GM18526 (cell line): ENCODE data around the gene HSPA13.

Source experiments
- POLR2A ChIP-seq: IDR thresholded peaks from 3 replicates; pipeline ENCODE4 v1.6.1; 2011; ENCODE audit not compliant: insufficient read length; ENCODE audit errors: extremely low read depth

Gene HSPA13

DNA sequence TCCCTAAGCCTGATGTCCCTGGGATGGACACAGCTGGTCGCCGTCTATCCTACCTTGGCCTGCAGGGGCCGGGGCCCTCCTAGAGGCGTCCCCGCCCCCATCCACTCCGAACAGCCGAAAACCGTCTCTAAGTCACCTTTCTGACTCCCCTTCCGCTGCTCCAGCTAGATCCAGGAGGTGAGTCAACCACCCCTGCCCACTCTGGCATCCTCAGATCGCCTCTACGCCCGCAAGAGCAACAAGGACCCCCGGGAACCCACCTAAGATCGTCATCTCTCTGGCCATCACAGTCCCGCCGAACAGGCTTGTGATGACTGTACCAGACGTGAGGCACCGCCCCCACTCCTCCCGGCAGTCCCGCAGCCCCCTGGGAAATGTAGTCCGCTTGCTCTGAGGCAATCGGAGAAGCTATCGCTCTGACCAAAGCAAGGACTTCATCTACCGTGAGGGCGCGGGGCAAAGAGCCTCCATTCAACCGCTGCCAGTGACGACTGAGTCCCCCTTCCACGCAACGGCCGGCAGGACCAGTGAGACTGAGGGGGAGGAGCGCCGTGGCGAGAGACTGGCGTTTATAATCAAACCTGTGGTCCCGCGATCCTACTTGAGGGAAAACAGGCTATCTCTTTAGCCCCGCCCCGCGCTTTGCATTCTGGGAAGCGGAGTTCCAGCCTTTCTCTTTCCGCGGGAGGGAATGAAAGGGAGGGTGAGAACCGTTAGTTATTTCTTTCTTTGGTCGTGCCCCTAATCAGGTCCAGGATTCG is at the start of gene HSPA13:
Gene HSPA13 (minus strand): TSS at position 312 of the 761 bp plus-strand sequence. CDS start 27 bp downstream, at position 285.
- TF ChIP-seq POLR2A = peak; percentile 55

DNA sequence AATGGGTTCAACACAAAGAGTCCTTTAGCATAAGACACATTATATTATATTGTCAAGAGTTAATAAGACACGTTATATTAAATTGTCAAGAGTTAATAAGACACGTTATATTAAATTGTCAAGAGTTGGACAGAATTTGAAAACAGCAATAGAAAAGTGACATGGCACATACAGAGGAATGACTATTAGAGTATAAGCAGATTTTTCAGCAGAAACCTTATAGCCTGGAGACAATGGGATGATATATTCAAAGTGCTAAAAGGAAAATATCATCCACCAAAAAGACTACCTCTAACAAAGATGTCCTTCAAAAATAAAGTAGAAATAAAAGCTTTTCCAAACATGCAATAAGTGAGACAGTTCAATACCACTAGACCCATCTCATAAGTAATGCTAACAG is 36.0 kb upstream of the HSPA13 start:
- TF ChIP-seq POLR2A = no peak

GRCh38 chr21:14414932-14415508 is 32.1 kb upstream of the HSPA13 start:
- no peak for TF ChIP-seq POLR2A

DNA sequence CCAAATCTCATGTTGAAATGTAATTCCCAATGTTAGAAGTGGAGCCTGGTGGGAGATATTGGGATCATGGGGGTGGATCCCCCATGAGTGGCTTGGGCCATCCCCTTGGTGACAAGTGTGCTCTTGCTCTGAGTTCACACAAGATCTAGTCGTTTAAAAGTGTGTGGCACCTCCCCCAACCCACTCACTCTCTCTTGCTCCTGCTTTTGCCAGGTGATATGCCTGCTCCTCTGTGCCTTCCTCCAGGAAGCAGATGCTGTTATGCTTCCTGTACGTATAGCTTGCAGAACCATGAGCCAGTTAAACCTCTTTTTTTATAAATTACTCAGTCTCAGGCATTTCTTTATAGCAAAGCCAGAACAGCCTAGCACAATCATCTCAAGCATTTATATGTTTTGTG is 23.0 kb upstream of the HSPA13 start:
- TF ChIP-seq POLR2A = no peak

DNA sequence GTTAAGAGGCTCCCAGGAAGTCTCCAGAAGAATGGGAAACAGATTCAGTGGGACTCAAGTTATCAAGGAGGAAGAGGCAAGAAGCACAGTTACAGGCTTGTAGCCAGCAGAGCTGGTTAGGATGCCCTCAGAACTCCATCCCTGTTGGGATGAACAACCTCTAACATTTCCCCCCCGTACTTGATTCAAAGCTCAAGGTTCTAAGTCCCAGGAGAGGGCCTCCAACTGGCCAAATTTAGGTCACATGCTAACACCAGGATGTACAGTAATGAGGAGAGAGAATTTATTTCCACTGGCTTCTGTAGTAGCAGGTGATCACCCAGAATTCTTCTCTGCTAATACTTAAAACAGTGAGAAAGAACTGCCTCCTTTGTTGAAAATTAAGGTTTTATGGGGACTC is 22.3 kb upstream of the HSPA13 start:
- no peak for TF ChIP-seq POLR2A

GRCh38 chr21:14403681-14404318 is 20.9 kb upstream of the HSPA13 start:
- no peak for TF ChIP-seq POLR2A

- no peak for TF ChIP-seq POLR2A
These were observed 18.3 kb upstream of the HSPA13 start for GRCh38 chr21:14401217-14401616.

DNA sequence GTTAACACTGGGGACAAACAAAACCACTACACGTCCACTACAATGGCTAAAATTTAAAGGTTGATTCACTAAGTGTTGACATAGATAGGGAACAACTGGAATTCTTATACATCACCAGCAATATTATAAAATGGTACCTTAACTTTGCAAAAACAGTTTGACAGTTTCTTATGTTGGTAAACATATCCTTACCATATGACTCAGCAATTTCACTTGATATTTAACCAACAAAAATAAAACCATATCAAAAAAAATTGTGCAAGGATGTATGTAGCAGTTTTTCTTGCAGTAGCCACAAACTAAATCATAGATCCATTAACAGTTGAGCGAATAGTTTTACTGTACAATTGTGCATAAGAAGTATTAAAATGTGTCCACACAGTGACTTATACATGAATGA is 5.3 kb upstream of the HSPA13 start:
- no peak for TF ChIP-seq POLR2A

DNA sequence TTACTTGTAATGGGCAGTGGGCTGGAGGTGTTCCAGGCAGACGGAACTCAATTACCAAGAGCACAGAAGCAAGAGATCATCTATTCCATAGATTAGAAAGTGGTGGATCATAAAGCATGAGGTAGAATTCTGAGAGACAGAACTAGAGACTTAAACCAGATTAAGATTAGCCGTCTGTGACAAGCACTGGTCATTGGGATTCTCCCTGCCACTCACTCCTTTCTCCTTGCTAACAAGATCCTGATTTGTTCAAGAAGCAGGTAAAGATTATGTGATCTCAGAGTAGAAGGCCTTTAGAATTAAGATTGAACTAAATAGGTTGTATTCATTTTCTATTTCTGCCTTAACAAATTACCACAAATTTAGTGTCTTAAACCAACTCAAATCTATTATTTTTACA is 1.5 kb upstream of the HSPA13 start:
- TF ChIP-seq POLR2A = no peak

DNA sequence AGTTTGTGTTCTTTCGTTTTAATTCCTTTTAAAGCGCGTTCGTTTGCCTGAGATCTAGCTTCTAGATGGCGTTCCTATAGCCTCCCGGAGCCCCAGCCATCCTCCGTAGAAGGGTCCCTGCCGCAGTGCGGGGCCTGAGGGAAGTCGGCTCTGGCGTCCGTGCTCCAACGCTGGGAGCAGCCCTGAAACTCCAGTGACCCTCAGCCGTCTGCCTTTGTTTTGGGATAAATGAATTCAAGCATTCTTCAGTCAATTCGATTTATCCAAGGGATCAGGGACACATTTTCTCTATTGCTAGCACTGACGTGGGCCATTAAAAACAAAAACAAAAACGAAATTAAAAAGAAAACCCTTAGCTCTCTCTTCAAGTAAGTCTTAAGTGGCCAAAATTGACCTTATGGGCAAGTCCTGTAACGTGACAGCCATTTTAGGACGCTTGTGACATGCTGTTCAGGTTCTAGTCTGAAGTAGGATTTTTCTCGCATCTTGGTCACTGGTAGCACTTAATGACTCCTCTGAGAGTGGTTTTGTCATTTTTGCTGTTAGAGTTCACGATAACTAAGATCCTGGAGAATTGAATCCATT is 742 bp upstream of the HSPA13 start:
- TF ChIP-seq POLR2A = peak; percentile 13

GRCh38 chr21:14382486-14382834 is 486 bp downstream of the HSPA13 start:
- no peak for TF ChIP-seq POLR2A

GRCh38 chr21:14376854-14377253 is 6.1 kb downstream of the HSPA13 start:
- no peak for TF ChIP-seq POLR2A

- TF ChIP-seq POLR2A = no peak
These were observed 15.9 kb downstream of the HSPA13 start for GRCh38 chr21:14366998-14367397.

GRCh38 chr21:14361958-14362357 is 21.0 kb downstream of the HSPA13 start:
- no peak for TF ChIP-seq POLR2A

GRCh38 chr21:14358775-14359174 is 24.2 kb downstream of the HSPA13 start:
- TF ChIP-seq POLR2A = no peak

DNA sequence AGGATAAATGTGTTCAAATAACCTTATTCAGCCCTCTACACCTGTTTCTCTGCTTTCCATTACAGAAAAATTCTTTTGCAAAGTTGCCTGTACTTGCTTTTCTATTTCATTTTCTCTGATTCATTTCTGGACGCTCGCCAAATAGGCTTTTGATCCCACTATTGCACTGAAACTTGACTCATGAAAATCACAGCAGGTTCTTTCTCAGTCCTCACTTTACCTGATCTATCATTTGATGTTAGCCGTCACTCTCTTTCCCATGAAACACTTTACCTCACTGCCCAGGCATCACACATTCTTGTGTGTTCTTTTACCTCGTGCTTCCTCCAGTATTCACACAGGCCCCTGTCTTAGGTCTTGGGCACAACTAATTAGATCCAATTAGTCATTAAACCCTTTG is 26.2 kb downstream of the HSPA13 start:
- no peak for TF ChIP-seq POLR2A

GRCh38 chr21:14354515-14354914 is 28.4 kb downstream of the HSPA13 start:
- TF ChIP-seq POLR2A = no peak

- no peak for TF ChIP-seq POLR2A
These were observed 29.2 kb downstream of the HSPA13 start for GRCh38 chr21:14353726-14354125.
